Measurements from ENCODE around the gene TACC3.

GRCh38 chr4:1718095-1718850 lies 3.0 kb upstream of the TACC3 start:
- peak in 1 of 2 donors; percentile 8 for TF ChIP-seq POLR2A (IDR thresholded peaks at IDR 0.05)
- no peak for TF ChIP-seq CTCF (IDR thresholded peaks at IDR 0.05)

All from adrenal gland (tissue), 5 donors.